ENCODE results near the gene EEF1AKMT2.
"Not testable (repeated sequence)": the region's sequence is repeated elsewhere in the genome, so short reads cannot be mapped to it uniquely, and the experiment has no call there.

EEF1AKMT2 gene

GRCh38 chr10:124754227-124754626 lies 37.5 kb downstream of the EEF1AKMT2 start:
- no peak for DNase-seq

GRCh38 chr10:124748953-124749645 lies 42.6 kb downstream of the EEF1AKMT2 start:
- DNase-seq: no peak

- no peak for DNase-seq
Observed at GRCh38 chr10:124748166-124748565, 43.5 kb downstream of the EEF1AKMT2 start.

- DNase-seq: no peak
Observed at GRCh38 chr10:124747745-124748144, 43.9 kb downstream of the EEF1AKMT2 start.

GRCh38 chr10:124746992-124747391 lies 44.7 kb downstream of the EEF1AKMT2 start:
- no peak for DNase-seq

- DNase-seq: not testable (repeated sequence)
Observed at GRCh38 chr10:124746447-124746846, 45.2 kb downstream of the EEF1AKMT2 start.

GRCh38 chr10:124745673-124746072 lies 46.0 kb downstream of the EEF1AKMT2 start:
- DNase-seq: peak in 1 of 2 donors; percentile 64

GRCh38 chr10:124745252-124745651 lies 46.4 kb downstream of the EEF1AKMT2 start:
- DNase-seq: no peak

- DNase-seq: peak; percentile 64 to 66
Observed at GRCh38 chr10:124744102-124745050, 47.3 kb downstream of the EEF1AKMT2 start, which contains the start of gene FAM53B. Gene FAM53B, minus strand, starts transcription at chr10:124744378. Its CDS starts 37,665 bp downstream, at chr10:124706713.

GRCh38 chr10:124743191-124744101 lies 48.2 kb downstream of the EEF1AKMT2 start:
- no peak for DNase-seq

- no peak for DNase-seq
Observed at GRCh38 chr10:124742413-124743190, 49.1 kb downstream of the EEF1AKMT2 start.

GRCh38 chr10:124741922-124742412 lies 49.7 kb downstream of the EEF1AKMT2 start:
- no peak for DNase-seq

GRCh38 chr10:124741281-124741921 lies 50.3 kb downstream of the EEF1AKMT2 start:
- DNase-seq: peak; percentile 29 to 60

GRCh38 chr10:124740369-124741280 lies 51.1 kb downstream of the EEF1AKMT2 start:
- DNase-seq: peak in 1 of 2 donors; percentile 68

GRCh38 chr10:124739986-124740368 lies 51.7 kb downstream of the EEF1AKMT2 start:
- DNase-seq: no peak

- DNase-seq: no peak
Observed at GRCh38 chr10:124739119-124739921, 52.4 kb downstream of the EEF1AKMT2 start.

GRCh38 chr10:124738441-124738840 lies 53.2 kb downstream of the EEF1AKMT2 start:
- DNase-seq: no peak

GRCh38 chr10:124737708-124738107 lies 54.0 kb downstream of the EEF1AKMT2 start:
- DNase-seq: no peak

- no peak for DNase-seq
Observed at GRCh38 chr10:124737221-124737620, 54.5 kb downstream of the EEF1AKMT2 start.
